ENCODE results near the gene MYO1D. TPM values are rescaled to one million over a fixed set of nuclear protein-coding genes. Genes with fewer than 3 reads are reported as not detected.

MYO1D gene
- total RNA-seq, 4 donors from 2014 or later: 46.3 to 139 (median 80.0) TPM

DNA sequence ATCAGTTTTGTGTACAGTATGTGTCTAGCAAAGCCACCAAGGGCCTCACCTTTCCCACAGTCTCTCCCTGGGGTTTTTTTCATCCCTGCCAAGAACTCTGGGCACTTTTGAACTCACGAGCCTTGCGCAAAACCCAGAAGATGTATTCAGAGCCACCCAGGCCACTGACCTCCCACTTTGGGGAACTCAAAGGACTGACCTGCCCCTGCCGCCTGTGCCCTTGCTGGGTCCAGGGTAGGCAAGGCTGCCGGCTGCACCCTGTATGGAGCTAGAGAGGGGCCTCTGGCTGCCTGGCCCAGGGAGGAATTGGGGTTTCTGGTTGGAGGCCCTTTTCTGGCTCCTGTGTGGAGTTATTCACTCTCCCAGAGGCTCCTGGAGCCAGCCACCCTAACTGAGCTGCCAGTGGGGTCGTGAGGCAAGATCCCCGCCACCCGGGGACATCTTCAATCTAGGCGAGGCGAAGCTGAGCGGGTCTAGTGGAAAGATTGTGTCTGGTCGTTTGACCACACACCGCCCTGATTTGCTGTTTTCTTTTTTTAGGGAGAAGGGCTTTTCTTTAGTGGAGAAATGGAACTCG, 388.2 kb downstream of the MYO1D start:
- TF ChIP-seq, protein P1, sequence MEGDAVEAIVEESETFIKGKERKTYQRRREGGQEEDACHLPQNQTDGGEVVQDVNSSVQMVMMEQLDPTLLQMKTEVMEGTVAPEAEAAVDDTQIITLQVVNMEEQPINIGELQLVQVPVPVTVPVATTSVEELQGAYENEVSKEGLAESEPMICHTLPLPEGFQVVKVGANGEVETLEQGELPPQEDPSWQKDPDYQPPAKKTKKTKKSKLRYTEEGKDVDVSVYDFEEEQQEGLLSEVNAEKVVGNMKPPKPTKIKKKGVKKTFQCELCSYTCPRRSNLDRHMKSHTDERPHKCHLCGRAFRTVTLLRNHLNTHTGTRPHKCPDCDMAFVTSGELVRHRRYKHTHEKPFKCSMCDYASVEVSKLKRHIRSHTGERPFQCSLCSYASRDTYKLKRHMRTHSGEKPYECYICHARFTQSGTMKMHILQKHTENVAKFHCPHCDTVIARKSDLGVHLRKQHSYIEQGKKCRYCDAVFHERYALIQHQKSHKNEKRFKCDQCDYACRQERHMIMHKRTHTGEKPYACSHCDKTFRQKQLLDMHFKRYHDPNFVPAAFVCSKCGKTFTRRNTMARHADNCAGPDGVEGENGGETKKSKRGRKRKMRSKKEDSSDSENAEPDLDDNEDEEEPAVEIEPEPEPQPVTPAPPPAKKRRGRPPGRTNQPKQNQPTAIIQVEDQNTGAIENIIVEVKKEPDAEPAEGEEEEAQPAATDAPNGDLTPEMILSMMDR (IDR thresholded peaks at IDR 0.05; ENCODE audit: low read depth): no peak

DNA sequence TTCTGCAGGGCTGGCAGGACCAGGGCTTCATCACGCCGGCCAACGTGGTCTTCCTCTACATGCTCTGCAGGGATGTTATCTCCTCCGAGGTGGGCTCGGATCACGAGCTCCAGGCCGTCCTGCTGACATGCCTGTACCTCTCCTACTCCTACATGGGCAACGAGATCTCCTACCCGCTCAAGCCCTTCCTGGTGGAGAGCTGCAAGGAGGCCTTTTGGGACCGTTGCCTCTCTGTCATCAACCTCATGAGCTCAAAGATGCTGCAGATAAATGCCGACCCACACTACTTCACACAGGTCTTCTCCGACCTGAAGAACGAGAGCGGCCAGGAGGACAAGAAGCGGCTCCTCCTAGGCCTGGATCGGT, 388.8 kb downstream of the MYO1D start:
- TF ChIP-seq, protein P1 (IDR thresholded peaks at IDR 0.05; ENCODE audit: low read depth): no peak

DNA sequence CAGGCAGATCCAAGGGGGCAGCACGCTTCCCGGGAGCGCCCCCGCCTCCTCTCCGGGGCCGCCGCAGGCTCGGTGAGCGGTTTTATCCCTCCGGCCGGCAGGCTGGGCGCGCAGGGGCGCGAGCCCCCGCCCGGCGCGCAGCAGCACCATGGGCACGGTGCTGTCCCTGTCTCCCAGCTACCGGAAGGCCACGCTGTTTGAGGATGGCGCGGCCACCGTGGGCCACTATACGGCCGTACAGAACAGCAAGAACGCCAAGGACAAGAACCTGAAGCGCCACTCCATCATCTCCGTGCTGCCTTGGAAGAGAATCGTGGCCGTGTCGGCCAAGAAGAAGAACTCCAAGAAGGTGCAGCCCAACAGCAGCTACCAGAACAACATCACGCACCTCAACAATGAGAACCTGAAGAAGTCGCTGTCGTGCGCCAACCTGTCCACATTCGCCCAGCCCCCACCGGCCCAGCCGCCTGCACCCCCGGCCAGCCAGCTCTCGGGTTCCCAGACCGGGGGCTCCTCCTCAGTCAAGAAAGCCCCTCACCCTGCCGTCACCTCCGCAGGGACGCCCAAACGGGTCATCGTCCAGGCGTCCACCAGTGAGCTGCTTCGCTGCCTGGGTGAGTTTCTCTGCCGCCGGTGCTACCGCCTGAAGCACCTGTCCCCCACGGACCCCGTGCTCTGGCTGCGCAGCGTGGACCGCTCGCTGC, 389.3 kb downstream of the MYO1D start:
- TF ChIP-seq, protein P1 (IDR thresholded peaks at IDR 0.05; ENCODE audit: low read depth): no peak

DNA sequence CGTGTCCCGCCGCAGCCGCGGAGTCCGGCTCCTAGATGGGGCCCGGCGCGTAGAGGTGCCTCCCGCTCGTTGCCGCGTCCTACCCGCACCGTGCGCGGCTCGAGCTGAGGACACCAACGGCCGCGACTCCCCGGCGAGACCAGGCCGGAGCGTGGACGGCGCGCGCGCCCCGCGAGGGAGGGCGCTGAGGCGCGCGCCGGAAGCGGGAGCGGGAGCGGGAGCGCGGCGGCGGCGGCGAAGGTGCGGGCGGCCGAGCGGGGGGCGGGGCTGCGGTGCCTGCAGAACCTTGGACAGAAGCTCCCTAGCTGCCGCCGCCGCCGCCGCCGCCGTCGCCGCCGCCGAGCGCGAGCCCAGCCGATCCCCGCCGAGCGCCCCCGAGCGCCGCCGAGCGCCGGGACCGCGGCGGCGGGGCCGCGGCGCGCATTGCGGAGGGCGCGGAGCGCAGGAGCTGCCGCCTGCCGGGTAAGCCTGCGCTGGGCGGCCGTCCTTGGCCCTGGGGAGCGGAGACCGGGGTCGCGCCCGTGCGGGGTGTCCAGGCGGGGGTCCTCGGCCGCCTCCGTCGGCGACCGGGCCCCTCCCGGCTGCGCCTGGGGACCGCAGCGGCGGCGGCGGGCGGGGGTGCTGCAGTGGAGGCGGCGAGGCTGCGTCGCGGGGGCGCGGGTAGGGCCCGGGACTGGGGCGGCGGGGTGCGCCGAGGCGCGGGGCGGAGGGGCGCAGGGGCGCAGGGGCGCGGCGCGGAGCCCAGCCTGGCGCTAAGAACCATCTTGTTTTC, 390.0 kb downstream of the MYO1D start, which contains the start of gene CDK5R1:
TSS of gene CDK5R1 (plus strand) at position 293 of the 772 bp plus-strand sequence. CDS start 628 bp downstream, outside the sequence.
- TF ChIP-seq, protein P1 (IDR thresholded peaks at IDR 0.05; ENCODE audit: low read depth): no peak

DNA sequence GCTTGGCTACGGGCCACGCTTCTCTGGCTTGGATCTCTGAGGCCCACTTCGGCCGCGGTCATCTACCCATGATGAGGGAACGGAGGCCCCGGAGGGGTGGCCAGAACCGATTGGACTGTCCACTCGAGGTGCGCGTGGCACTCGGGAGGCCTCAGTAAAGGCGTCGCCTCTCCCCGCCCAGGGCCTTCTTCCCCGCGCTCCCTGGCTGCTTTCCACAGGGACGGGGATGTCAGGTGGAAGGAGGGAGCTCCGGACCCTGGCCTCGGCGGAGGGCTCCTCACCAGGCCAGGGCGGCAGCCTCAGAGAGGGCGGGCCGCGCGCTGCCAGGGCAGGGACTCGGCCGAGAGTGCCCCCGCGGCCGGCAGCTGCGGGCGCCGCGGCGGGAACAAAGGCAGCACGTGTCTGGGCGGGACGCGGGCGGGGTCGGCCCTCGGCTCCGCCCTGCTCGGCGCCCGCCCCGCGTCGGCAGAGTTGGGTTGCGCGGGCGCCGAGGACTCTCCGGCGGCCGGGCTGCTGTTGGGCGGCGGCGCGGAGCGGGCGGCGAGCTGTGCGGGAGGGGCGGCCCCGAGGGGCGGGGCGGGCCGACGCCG, 390.7 kb downstream of the MYO1D start:
- TF ChIP-seq, protein P1 (IDR thresholded peaks at IDR 0.05; ENCODE audit: low read depth): no peak

DNA sequence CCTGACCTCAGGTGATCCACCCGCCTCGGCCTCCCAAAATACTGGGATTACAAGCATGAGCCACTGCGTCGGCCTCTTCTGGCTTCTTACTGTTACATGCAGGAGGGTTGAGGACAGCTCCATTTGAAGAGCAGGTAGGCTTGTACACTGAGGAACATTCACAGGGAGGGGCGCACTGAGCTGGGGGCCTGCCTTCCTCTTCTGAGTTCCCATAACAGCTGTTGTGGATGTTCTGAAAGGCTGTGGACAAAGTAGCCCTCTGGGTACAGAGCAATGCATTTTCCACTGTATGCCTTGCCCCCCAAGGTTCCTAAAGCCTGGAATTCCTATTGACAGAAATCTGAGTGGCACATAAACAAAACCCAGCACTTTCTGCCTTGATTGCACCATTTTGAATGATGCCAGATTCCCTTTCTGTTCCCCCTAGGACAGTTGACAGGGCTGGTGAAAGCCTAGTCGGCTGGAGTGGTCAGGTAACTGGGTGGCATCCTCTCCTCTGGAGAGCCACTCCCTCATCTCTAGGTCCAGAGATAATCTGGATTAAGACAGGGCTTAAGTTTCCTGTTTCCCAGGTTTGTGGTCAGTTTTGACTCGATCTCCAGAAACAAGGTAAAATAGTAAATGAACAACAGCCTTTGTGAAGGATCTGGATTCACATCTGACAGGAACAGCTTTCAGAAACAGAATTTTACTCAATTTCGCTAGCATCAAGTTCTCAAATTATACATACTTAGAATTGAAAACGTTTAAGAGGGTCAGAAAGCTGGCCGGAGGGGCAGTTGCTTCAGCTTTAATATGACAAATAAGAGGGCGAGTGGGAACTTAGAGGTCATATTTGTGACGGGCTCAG, 391.4 kb downstream of the MYO1D start:
- TF ChIP-seq, protein P1 (IDR thresholded peaks at IDR 0.05; ENCODE audit: low read depth): no peak
